Ascending aorta (tissue), 2 donors: Measurements from ENCODE around the gene KLHL14. TPM values are rescaled to one million over a fixed set of nuclear protein-coding genes. Genes with fewer than 3 reads are reported as not detected.
"Not testable (repeated sequence)": the region's sequence is repeated elsewhere in the genome, so short reads cannot be mapped to it uniquely, and the experiment has no call there.

Experiments
- DNase-seq, 2 donors: peaks; one replicate each; pipeline ENCODE4 v3.0.0-alpha.2; 2019; ENCODE audit warnings: low spot score in 2 of 2
- H3K27ac ChIP-seq, 2 donors: fragments of 200-600 bp; sonication (generic); one replicate each; pipeline ENCODE4 v1.5.1; 2016 to 2017; ENCODE audit warnings: mild to moderate bottlenecking in 1 of 2
- H3K27me3 ChIP-seq: fragments of 200-600 bp; sonication (generic); one replicate; pipeline ENCODE4 v1.5.1; 2017
- H3K36me3 ChIP-seq, 2 donors: fragments of 200-600 bp; sonication (generic); one replicate each; pipeline ENCODE4 v1.5.1; 2016
- H3K4me1 ChIP-seq, 2 donors: fragments of 200-600 bp; sonication (generic); one replicate each; pipeline ENCODE4 v1.5.1; 2016 to 2017; ENCODE audit warnings: mild to moderate bottlenecking in 1 of 2
- H3K4me3 ChIP-seq, 2 donors: fragments of 200-600 bp; sonication (generic); one replicate each; pipeline ENCODE4 v1.5.1; 2016 to 2017; ENCODE audit warnings: mild to moderate bottlenecking in 1 of 2
- H3K9me3 ChIP-seq, 2 donors: fragments of 200-600 bp; sonication (generic); one replicate each; pipeline ENCODE4 v1.5.1; 2016
- intact Hi-C: fragments of 100-400 bp; cut with DNase I; formaldehyde crosslinking; loops from one replicate; pipeline ENCODE4 v1.15.1; 2023
- total RNA-seq: library from RNA; depleted of rRNA; stranded (reverse); fragments of >200 nt; gene quantifications from one replicate; pipeline ENCODE4 v1.1.0, GENCODE V29; 2016
- TF ChIP-seq, protein P1 (sequence below), 3 experiments: fragments of 200-600 bp in 2 of 3; fragments of 450-650 bp in 1 of 3; sonication (generic) in 2 of 3; IDR thresholded peaks; one replicate each; pipeline ENCODE4 v1.5.1; 2016 to 2019; ENCODE audit warnings: antibody characterized with exemption in 3 of 3, mild to moderate bottlenecking in 1 of 3, moderate library complexity in 1 of 3

KLHL14 gene
- total RNA-seq, 1 donor from 2014 or later: not detected

- Histone ChIP-seq H3K4me1 (no peaks in the 10 kb centered on the region), H3K9me3 (no peaks in the 10 kb centered on the region), H3K27ac (no peak overlapping the region), H3K36me3 (no peaks in the 10 kb centered on the region), H3K4me3 (no peak overlapping the region), H3K27me3 (no peaks in the 10 kb centered on the region)
- TF ChIP-seq, protein P1, sequence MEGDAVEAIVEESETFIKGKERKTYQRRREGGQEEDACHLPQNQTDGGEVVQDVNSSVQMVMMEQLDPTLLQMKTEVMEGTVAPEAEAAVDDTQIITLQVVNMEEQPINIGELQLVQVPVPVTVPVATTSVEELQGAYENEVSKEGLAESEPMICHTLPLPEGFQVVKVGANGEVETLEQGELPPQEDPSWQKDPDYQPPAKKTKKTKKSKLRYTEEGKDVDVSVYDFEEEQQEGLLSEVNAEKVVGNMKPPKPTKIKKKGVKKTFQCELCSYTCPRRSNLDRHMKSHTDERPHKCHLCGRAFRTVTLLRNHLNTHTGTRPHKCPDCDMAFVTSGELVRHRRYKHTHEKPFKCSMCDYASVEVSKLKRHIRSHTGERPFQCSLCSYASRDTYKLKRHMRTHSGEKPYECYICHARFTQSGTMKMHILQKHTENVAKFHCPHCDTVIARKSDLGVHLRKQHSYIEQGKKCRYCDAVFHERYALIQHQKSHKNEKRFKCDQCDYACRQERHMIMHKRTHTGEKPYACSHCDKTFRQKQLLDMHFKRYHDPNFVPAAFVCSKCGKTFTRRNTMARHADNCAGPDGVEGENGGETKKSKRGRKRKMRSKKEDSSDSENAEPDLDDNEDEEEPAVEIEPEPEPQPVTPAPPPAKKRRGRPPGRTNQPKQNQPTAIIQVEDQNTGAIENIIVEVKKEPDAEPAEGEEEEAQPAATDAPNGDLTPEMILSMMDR (IDR thresholded peaks at IDR 0.05): no peak
- intact Hi-C loops: no loop called here
- DNase-seq: no peak
Observed at GRCh38 chr18:32668956-32669355, 103.9 kb downstream of the KLHL14 start.

- Histone ChIP-seq H3K27ac (no peak overlapping the region), H3K27me3 (no peaks in the 10 kb centered on the region), H3K4me1 (no peaks in the 10 kb centered on the region), H3K36me3 (no peaks in the 10 kb centered on the region), H3K4me3 (no peak overlapping the region), H3K9me3 (no peaks in the 10 kb centered on the region)
- no peak for DNase-seq
- intact Hi-C loops: no loop called here
- TF ChIP-seq, protein P1 (IDR thresholded peaks at IDR 0.05): no peak
Observed at GRCh38 chr18:32661486-32662299, 111.1 kb downstream of the KLHL14 start.

GRCh38 chr18:32654507-32654906, 118.3 kb downstream of the KLHL14 start:
- intact Hi-C loops, H3K4me1 ChIP-seq, H3K4me3 ChIP-seq, DNase-seq, H3K27ac ChIP-seq, H3K36me3 ChIP-seq, H3K9me3 ChIP-seq, H3K27me3 ChIP-seq: not testable (repeated sequence)

DNA sequence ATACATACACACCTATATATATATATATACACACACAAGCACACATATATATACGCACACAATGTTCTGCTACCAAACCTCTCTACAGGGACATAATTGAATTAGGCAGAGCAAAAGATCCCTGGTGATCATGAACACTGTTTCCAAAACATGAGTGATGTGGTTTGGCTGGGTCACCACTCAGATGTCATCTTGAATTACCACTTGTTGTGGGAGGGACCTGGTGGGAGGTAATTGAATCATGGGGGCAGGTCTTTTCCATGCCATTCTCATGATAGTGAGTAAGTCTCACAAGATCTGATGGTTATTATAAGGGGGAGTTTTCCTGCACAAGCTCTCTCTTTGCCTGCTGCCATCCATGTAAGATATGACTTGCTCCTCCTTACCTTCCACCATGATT, 135.2 kb downstream of the KLHL14 start:
- H3K9me3 ChIP-seq, H3K27me3 ChIP-seq, DNase-seq, H3K4me1 ChIP-seq, H3K27ac ChIP-seq, intact Hi-C loops, H3K36me3 ChIP-seq, H3K4me3 ChIP-seq: not testable (repeated sequence)

DNA sequence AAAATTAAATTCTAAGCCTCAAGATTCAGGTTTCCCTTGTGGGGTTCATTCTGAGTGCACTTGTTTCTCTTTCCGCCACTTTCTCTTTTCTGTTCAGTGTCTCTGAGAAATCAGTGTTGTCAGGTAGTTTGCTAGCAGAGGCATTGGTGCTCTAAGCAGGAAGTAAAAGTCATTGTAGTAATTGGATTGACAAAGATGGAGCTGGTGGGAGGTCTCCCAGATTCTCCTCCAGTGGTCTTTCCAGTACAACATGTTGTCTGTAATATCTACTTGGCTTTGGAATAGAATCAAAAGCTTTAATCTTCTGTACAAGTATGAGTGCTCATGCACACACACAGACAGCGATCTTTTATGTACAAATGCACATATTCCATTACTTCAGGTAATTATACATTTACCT, 135.6 kb downstream of the KLHL14 start:
- DNase-seq: no peak
- Histone ChIP-seq H3K9me3 (no peaks in the 10 kb centered on the region), H3K36me3 (no peaks in the 10 kb centered on the region), H3K27me3 (no peaks in the 10 kb centered on the region), H3K4me3 (no peak overlapping the region), H3K4me1 (no peaks in the 10 kb centered on the region), H3K27ac (no peak overlapping the region)
- TF ChIP-seq, protein P1 (IDR thresholded peaks at IDR 0.05): no peak
- intact Hi-C loops: no loop called here

- no peaks in the 10 kb centered on the region for H3K9me3 ChIP-seq
- no peaks in the 10 kb centered on the region for H3K4me1 ChIP-seq
- no peak overlapping the region for H3K27ac ChIP-seq
- no peaks in the 10 kb centered on the region for H3K36me3 ChIP-seq
- TF ChIP-seq, protein P1 (IDR thresholded peaks at IDR 0.05): no peak
- no peak overlapping the region for H3K4me3 ChIP-seq
- no peak for DNase-seq
- no peaks in the 10 kb centered on the region for H3K27me3 ChIP-seq
- intact Hi-C loops: no loop called here
Observed at GRCh38 chr18:32634876-32635431, 137.9 kb downstream of the KLHL14 start.
